Mesenchymal stem cell (in vitro differentiated cells and primary cell): ENCODE data around the gene ARSG.

ENCODE experiments used
- DNase-seq: peaks from one replicate; pipeline ENCODE4 v3.0.0-alpha.2; 2013
- H2AFZ ChIP-seq: one replicate; pipeline ENCODE4 v1.6.1; 2013; ENCODE audit warnings: low read depth, mild to moderate bottlenecking, control low read depth, inconsistent platforms, low read length, moderate library complexity
- H2AK5ac ChIP-seq: 2 replicates; pipeline ENCODE4 v1.6.1; 2013; ENCODE audit warnings: low read length, moderate library complexity, mild to moderate bottlenecking, inconsistent platforms; ENCODE audit not compliant: severe bottlenecking
- H2BK120ac ChIP-seq: one replicate; pipeline ENCODE4 v1.6.1; 2013; ENCODE audit warnings: low read depth, mild to moderate bottlenecking, inconsistent platforms, low read length, moderate library complexity
- H2BK12ac ChIP-seq, 2 experiments: one replicate each; pipeline ENCODE4 v1.6.1; 2013; ENCODE audit warnings: inconsistent platforms in 2 of 2, low read length in 2 of 2, mild to moderate bottlenecking in 2 of 2, moderate library complexity in 2 of 2, control low read depth in 1 of 2
- H2BK15ac ChIP-seq: one replicate; pipeline ENCODE4 v1.6.1; 2013; ENCODE audit warnings: mild to moderate bottlenecking, low read depth, inconsistent platforms; ENCODE audit not compliant: poor library complexity, severe bottlenecking
- H2BK5ac ChIP-seq: 2 replicates; pipeline ENCODE4 v1.6.1; 2013; ENCODE audit warnings: low read depth, mild to moderate bottlenecking, low read length, control low read depth, inconsistent platforms; ENCODE audit not compliant: poor library complexity, severe bottlenecking
- H3K14ac ChIP-seq, 2 experiments: one replicate each; pipeline ENCODE4 v1.6.1; 2013; ENCODE audit warnings: inconsistent platforms in 2 of 2, low read length in 2 of 2, control low read depth in 1 of 2, mild to moderate bottlenecking in 1 of 2, moderate library complexity in 1 of 2
- H3K18ac ChIP-seq, 2 experiments: one replicate each; pipeline ENCODE4 v1.6.1; 2013; ENCODE audit warnings: inconsistent platforms in 2 of 2, low read length in 2 of 2, control low read depth in 1 of 2, low read depth in 1 of 2, mild to moderate bottlenecking in 1 of 2
- H3K23ac ChIP-seq, 2 experiments: one replicate each; pipeline ENCODE4 v1.6.1; 2013; ENCODE audit warnings: inconsistent platforms in 2 of 2, low read length in 2 of 2, mild to moderate bottlenecking in 2 of 2, moderate library complexity in 2 of 2, control low read depth in 1 of 2
- H3K27ac ChIP-seq: 2 replicates; pipeline ENCODE4 v1.5.1; 2013; ENCODE audit warnings: mild to moderate bottlenecking, moderate library complexity, low read length, control low read depth, inconsistent platforms; ENCODE audit not compliant: poor library complexity, severe bottlenecking
- H3K27me3 ChIP-seq, 2 experiments: 2 replicates each; pipeline versions ENCODE4 v1.6.1 to v1.7.0; 2013; ENCODE audit warnings: low read length in 2 of 2, mild to moderate bottlenecking in 2 of 2, moderate library complexity in 2 of 2, control low read depth in 1 of 2, inconsistent platforms in 1 of 2; ENCODE audit not compliant: control insufficient read depth in 1 of 2, insufficient read depth in 1 of 2
- H3K36me3 ChIP-seq, 2 experiments: 2 replicates each; pipeline versions ENCODE4 v1.6.1 to v1.7.0; 2013; ENCODE audit warnings: low read length in 2 of 2, control low read depth in 1 of 2, inconsistent platforms in 1 of 2, low read depth in 1 of 2, mild to moderate bottlenecking in 1 of 2; ENCODE audit not compliant: insufficient read depth in 2 of 2, control insufficient read depth in 1 of 2
- H3K4ac ChIP-seq, 2 experiments: one replicate each; pipeline ENCODE4 v1.6.1; 2013; ENCODE audit warnings: inconsistent platforms in 2 of 2, low read length in 2 of 2, mild to moderate bottlenecking in 2 of 2, moderate library complexity in 2 of 2, control low read depth in 1 of 2, low read depth in 1 of 2
- H3K4me1 ChIP-seq: 2 replicates; pipeline ENCODE4 v1.6.1; 2013; ENCODE audit warnings: low read depth, low read length, control low read depth; ENCODE audit not compliant: control insufficient read depth, insufficient read depth
- H3K4me2 ChIP-seq: 2 replicates; pipeline ENCODE4 v1.6.1; 2013; ENCODE audit warnings: low read length, mild to moderate bottlenecking, inconsistent platforms; ENCODE audit not compliant: poor library complexity, severe bottlenecking
- H3K4me3 ChIP-seq, 2 experiments: 2 replicates each; pipeline versions ENCODE4 v1.5.1 to v1.7.0; 2013; ENCODE audit warnings: low read length in 2 of 2, mild to moderate bottlenecking in 2 of 2, control low read depth in 1 of 2, low read depth in 1 of 2; ENCODE audit not compliant: insufficient read depth in 1 of 2
- H3K79me1 ChIP-seq: replicated peaks from 2 replicates; pipeline ENCODE4 v1.6.1; 2013; ENCODE audit warnings: mild to moderate bottlenecking, control low read depth, low read length, inconsistent platforms; ENCODE audit not compliant: poor library complexity, severe bottlenecking
- H3K9ac ChIP-seq: 2 replicates; pipeline ENCODE4 v1.7.0; 2013; ENCODE audit warnings: mild to moderate bottlenecking, low read length, moderate library complexity
- H3K9me3 ChIP-seq: 2 replicates; pipeline ENCODE4 v1.7.0; 2013; ENCODE audit warnings: mild to moderate bottlenecking, low read length; ENCODE audit not compliant: control insufficient read depth
- H4K8ac ChIP-seq: one replicate; pipeline ENCODE4 v1.6.1; 2013; ENCODE audit warnings: inconsistent platforms, mild to moderate bottlenecking, low read length, moderate library complexity
- H4K91ac ChIP-seq: one replicate; pipeline ENCODE4 v1.6.1; 2013; ENCODE audit warnings: mild to moderate bottlenecking, low read length, inconsistent platforms
- WGBS: methylation state at CpG from one replicate; pipeline ENCODE4 v1.1.7; 2013; ENCODE audit warnings: mixed read lengths; 5-methylcytosine and 5-hydroxymethylcytosine counted together

The ARSG gene

DNA sequence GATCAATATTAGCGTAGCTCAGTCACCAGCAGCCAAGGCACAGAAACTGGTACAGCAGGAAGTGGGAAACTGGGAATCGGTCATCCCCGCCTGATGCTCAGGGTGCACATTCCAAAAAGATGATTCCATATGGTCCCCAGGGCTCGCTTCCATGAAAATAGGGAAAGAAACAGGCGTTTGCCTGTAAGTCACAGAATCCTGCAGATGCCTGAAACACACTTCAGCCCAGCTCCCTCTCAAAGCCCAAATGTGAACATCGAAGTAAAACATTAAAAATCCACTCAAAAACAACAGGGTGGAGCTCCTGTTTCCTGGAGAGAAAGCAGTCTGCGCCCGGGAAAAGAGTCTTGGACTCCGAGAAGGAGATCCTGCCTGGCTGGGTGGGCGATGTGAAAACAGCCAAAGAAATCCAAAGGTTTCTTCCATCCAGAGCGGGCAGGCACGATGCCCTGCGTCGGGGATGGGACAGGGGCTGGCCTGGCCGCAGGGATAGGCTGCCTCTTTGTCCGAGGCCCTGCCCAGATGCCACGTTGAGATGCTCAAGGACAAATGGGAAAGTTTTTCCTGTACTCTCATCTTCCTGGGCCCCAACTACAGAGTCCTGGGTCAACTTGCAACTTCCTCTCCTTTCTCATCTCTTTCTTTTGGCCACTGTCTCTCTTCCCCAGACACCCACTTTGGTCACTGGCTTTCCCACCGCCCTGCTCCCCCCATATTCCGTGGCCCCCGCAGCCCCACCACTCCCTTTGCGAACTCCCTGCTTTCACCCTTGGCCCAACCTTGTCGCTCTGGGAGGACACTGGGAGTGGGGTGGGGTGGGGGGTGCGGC is 165.3 kb downstream of the ARSG start:
- H4K8ac ChIP-seq = peak overlapping the region; percentile 67
- WGBS = under 1% methylated on average over 17 of the region's 23 CpGs
- peaks cover 0 to 31% of the 10 kb centered on the region in 2 experiments for H3K36me3 ChIP-seq
- H2AFZ ChIP-seq = no peak overlapping the region
- DNase-seq = peak; percentile 96
- no peaks in the 10 kb centered on the region for H3K9me3 ChIP-seq
- peak overlapping the region; percentile 98 for H3K9ac ChIP-seq
- H2AK5ac ChIP-seq = peak overlapping the region; percentile 53
- H4K91ac ChIP-seq = peak overlapping the region; percentile 97
- H2BK120ac ChIP-seq = peak overlapping the region; percentile 99
- peak overlapping the region; percentile 95 for H3K27ac ChIP-seq
- H3K23ac ChIP-seq = no peak overlapping the region
- H3K4me1 ChIP-seq = peaks cover 3% of the 10 kb centered on the region
- peaks cover 9% of the 10 kb centered on the region for H3K79me1 ChIP-seq
- H3K27me3 ChIP-seq = no peaks in the 10 kb centered on the region
- H3K4me3 ChIP-seq = peak overlapping the region; percentile 80 to 97
- peak overlapping the region; percentile 97 to 98 for H3K18ac ChIP-seq
- H3K4ac ChIP-seq = peak overlapping the region; percentile 93 to 98
- peak overlapping the region; percentile 50 to 95 for H3K14ac ChIP-seq
- H3K4me2 ChIP-seq = peak overlapping the region; percentile 87
- H2BK15ac ChIP-seq = peak overlapping the region; percentile 96
- peak overlapping the region; percentile 76 for H2BK5ac ChIP-seq
- H2BK12ac ChIP-seq = peak overlapping the region; percentile 60 to 88

DNA sequence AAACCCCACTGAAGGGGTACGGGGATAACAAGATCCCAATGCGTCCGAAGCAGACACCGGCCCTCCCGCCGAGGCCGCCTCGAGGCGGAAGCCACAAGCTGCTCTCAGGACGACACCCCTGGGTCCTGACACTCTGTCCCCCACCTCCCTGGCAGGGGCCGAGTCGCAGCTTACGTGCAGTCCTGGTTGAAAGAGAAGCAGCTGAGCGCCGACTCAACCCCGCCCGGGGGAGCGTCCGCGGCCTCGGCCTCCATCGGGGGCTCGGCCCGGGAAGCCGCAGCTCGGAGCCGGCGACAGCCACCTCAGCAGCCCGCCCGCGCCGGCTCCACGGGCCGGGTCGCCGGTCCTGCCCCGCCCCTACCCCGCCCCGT is 165.9 kb downstream of the ARSG start, which contains the start of gene WIPI1:
TSS of gene WIPI1 (minus strand) at position 329 of the 371 bp plus-strand sequence. CDS start at position 254, 75 bp downstream.
- H4K91ac ChIP-seq = peak within 1 kb of the TSS; percentile 97
- 0% methylated on average over 8 of the region's 39 CpGs for WGBS
- H3K9me3 ChIP-seq = no peaks in the 10 kb centered on the region
- H3K27ac ChIP-seq = peak within 1 kb of the TSS; percentile 95
- H3K14ac ChIP-seq = peak within 1 kb of the TSS; percentile 50 to 95
- no peak for DNase-seq
- no peaks in the 10 kb centered on the region for H3K27me3 ChIP-seq
- peaks cover 3% of the 10 kb centered on the region for H3K4me1 ChIP-seq
- peak within 1 kb of the TSS; percentile 67 for H4K8ac ChIP-seq
- H3K79me1 ChIP-seq = peaks cover 6% of the 10 kb centered on the region
- peaks cover 0 to 25% of the 10 kb centered on the region in 2 experiments for H3K36me3 ChIP-seq
- H3K18ac ChIP-seq = peak within 1 kb of the TSS; percentile 97 to 98
- peak within 1 kb of the TSS; percentile 98 for H3K9ac ChIP-seq
- H2BK5ac ChIP-seq = peak within 1 kb of the TSS; percentile 76
- H3K23ac ChIP-seq = peak within 1 kb of the TSS in 1 of 2 experiments; percentile 98
- H2BK120ac ChIP-seq = peak within 1 kb of the TSS; percentile 99
- no peak within 1 kb of the TSS for H2AFZ ChIP-seq
- peak within 1 kb of the TSS; percentile 94 for H3K4me2 ChIP-seq
- peak within 1 kb of the TSS; percentile 96 for H2BK15ac ChIP-seq
- H3K4ac ChIP-seq = peak within 1 kb of the TSS; percentile 93 to 98
- H2BK12ac ChIP-seq = peak within 1 kb of the TSS; percentile 60 to 88
- peak within 1 kb of the TSS; percentile 86 to 97 for H3K4me3 ChIP-seq
- H2AK5ac ChIP-seq = peak within 1 kb of the TSS; percentile 53

DNA sequence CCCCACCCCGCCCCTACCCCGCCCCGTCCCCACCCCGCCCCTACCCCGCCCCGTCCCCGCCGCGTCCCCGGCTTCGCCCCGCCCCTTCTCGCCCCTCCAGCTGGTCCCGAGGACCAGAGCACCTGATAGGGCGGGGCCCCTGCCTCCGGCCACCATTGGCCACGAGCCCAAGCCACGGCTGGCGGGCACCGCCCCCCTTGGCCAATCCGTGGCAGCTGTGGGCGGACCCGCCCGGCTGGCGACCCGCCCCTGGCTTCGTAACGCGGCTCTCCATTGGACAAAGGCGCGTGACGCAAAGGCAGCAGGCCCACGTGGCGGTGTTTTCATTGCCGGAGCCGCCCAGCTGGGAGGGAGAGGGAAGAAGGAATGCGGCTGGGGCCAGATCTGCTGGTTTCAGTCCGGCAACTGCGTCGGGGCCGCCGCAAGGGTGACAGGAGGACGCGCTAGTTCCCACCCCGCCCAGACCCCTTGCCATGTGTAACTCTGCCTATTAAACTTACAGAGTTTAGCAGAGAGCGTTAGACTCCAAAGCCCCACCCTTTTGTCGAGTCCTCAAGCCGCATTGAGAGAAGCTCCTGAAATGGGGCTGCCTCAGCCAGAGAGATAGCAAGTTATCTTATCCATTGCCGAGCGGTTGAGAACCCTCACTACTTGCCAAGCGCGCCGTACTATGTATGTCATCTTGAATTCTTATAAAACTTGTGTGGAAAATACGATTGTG is 166.4 kb downstream of the ARSG start:
- WGBS = under 1% methylated on average over 32 of the region's 54 CpGs
- H3K14ac ChIP-seq = no peak overlapping the region
- no peak overlapping the region for H2BK12ac ChIP-seq
- peak overlapping the region; percentile 12 for H2BK15ac ChIP-seq
- H3K36me3 ChIP-seq = peaks cover 0 to 20% of the 10 kb centered on the region in 2 experiments
- H2AK5ac ChIP-seq = no peak overlapping the region
- peak overlapping the region in 1 of 2 experiments; percentile 62 for H3K18ac ChIP-seq
- no peaks in the 10 kb centered on the region for H3K9me3 ChIP-seq
- H4K8ac ChIP-seq = no peak overlapping the region
- H2AFZ ChIP-seq = no peak overlapping the region
- H3K9ac ChIP-seq = peak overlapping the region; percentile 94
- peak overlapping the region; percentile 94 for H3K4me2 ChIP-seq
- peak; percentile 99 for DNase-seq
- H3K79me1 ChIP-seq = peaks cover 5% of the 10 kb centered on the region
- no peak overlapping the region for H2BK5ac ChIP-seq
- H3K27me3 ChIP-seq = no peaks in the 10 kb centered on the region
- H3K23ac ChIP-seq = peak overlapping the region in 1 of 2 experiments; percentile 26
- H3K4ac ChIP-seq = no peak overlapping the region
- H3K4me3 ChIP-seq = peak overlapping the region; percentile 57 to 86
- H3K27ac ChIP-seq = peak overlapping the region; percentile 71
- H2BK120ac ChIP-seq = no peak overlapping the region
- H3K4me1 ChIP-seq = peaks cover 6% of the 10 kb centered on the region
- no peak overlapping the region for H4K91ac ChIP-seq
